Endothelial cell of umbilical vein (primary cell): ENCODE data around the gene LDLRAD3. TPM values are rescaled to one million over a fixed set of nuclear protein-coding genes. Genes with fewer than 3 reads are reported as not detected.

Source experiments
- BruUV-seq: library from RNA; stranded (reverse); fragments of 400-500 nt; replicated peaks from 2 replicates; lab custom pipeline; 2021; lab: Mats Ljungman, UMichigan
- CTCF ChIA-PET: fragments of 300-600, 350-600 bp; sonication (Branson Sonifier 250); formaldehyde crosslinking; loops from one replicate; lab custom pipeline; 2021; ENCODE audit warnings: antibody characterized with exemption, inconsistent platforms; lab: Charles Lee
- POLR2A ChIA-PET: fragments of 300-600, 350-600 bp; sonication (Branson Sonifier 250); formaldehyde crosslinking; loops from one replicate; lab custom pipeline; 2021; ENCODE audit warnings: antibody characterized with exemption, inconsistent platforms; lab: Charles Lee
- DNase-seq: peaks from one replicate; pipeline ENCODE4 v3.0.0-alpha.2; 2011; ENCODE audit warnings: low read depth, low spot score
- FAIRE-seq: peaks from 2 replicates; lab custom pipeline; 2011; peaks lifted over from hg19 to GRCh38; lab: Jason Lieb, UNC
- H2AFZ ChIP-seq: 2 replicates; pipeline ENCODE4 v1.6.0; 2012; ENCODE audit warnings: low read depth, low read length, control low read depth, inconsistent platforms
- H3K27ac ChIP-seq: 2 replicates; pipeline ENCODE4 v1.5.1; 2011; ENCODE audit warnings: low read depth, mild to moderate bottlenecking, control low read depth, low read length, moderate library complexity; ENCODE audit not compliant: insufficient read depth
- H3K27me3 ChIP-seq, 2 experiments: 2 replicates each; pipeline versions ENCODE4 v1.6.0 to v1.6.1; 2011; ENCODE audit warnings: low read length in 2 of 2, mixed read lengths in 1 of 2; ENCODE audit not compliant: control insufficient read depth in 2 of 2, insufficient read depth in 2 of 2
- H3K36me3 ChIP-seq, 2 experiments: 2 replicates in 1 of 2; 3 replicates in 1 of 2; pipeline ENCODE4 v1.5.1; 2011; ENCODE audit warnings: low read length in 2 of 2, mild to moderate bottlenecking in 1 of 2, moderate library complexity in 1 of 2; ENCODE audit not compliant: control insufficient read depth in 2 of 2, insufficient read depth in 2 of 2; ENCODE audit errors: extremely low read depth in 1 of 2
- H3K4me1 ChIP-seq: 3 replicates; pipeline ENCODE4 v1.5.1; 2011; ENCODE audit warnings: mild to moderate bottlenecking, low read length; ENCODE audit not compliant: control insufficient read depth, insufficient read depth; ENCODE audit errors: extremely low read depth
- H3K4me2 ChIP-seq: 2 replicates; pipeline ENCODE4 v1.6.1; 2011; ENCODE audit warnings: low read length, control low read depth, mixed read lengths; ENCODE audit not compliant: insufficient read depth
- H3K4me3 ChIP-seq, 3 experiments: fragments of 200-600 bp in 1 of 3; sonication (generic), shearing (Covaris generic) in 1 of 3; replicated peaks in 1 of 3; 2 replicates each; pipeline ENCODE4 v1.5.1; 2011 to 2016; ENCODE audit warnings: control low read depth in 3 of 3, low read length in 3 of 3, mild to moderate bottlenecking in 2 of 3, inconsistent platforms in 1 of 3, low read depth in 1 of 3, moderate library complexity in 1 of 3; ENCODE audit not compliant: insufficient read depth in 1 of 3
- H3K79me2 ChIP-seq: 2 replicates; pipeline ENCODE4 v1.6.0; 2012; ENCODE audit warnings: low read length, inconsistent platforms; ENCODE audit not compliant: control insufficient read depth, insufficient read depth
- H3K9ac ChIP-seq: replicated peaks from 2 replicates; pipeline ENCODE3; 2011; ENCODE audit warnings: low read length, control low read depth; ENCODE audit not compliant: insufficient read depth; ENCODE audit errors: extremely low read depth
- H3K9me1 ChIP-seq: replicated peaks from 3 replicates; pipeline ENCODE4 v1.6.0; 2011; ENCODE audit warnings: mild to moderate bottlenecking, low read length; ENCODE audit not compliant: control insufficient read depth, insufficient read depth; ENCODE audit errors: extremely low read depth
- H3K9me3 ChIP-seq: replicated peaks from 2 replicates; pipeline ENCODE4 v1.5.1; 2012; ENCODE audit warnings: low read length, inconsistent platforms; ENCODE audit not compliant: control insufficient read depth, insufficient read depth
- H4K20me1 ChIP-seq: replicated peaks from 2 replicates; pipeline ENCODE3; 2011; ENCODE audit warnings: mild to moderate bottlenecking, low read length; ENCODE audit not compliant: control insufficient read depth, insufficient read depth; ENCODE audit errors: extremely low read depth
- CTCF ChIP-seq, 2 donors: IDR thresholded peaks; 1 replicate in 1 of 2; 2 replicates in 1 of 2; pipeline ENCODE4 v1.5.1; 2011; ENCODE audit warnings: low read length in 2 of 2, mild to moderate bottlenecking in 2 of 2, moderate library complexity in 2 of 2, control low read depth in 1 of 2, inconsistent platforms in 1 of 2, low read depth in 1 of 2; ENCODE audit not compliant: insufficient read depth in 1 of 2; ENCODE audit errors: extremely low read depth in 1 of 2
- FOS ChIP-seq: IDR thresholded peaks from 2 replicates; pipeline ENCODE4 v1.6.1; 2011; ENCODE audit warnings: mild to moderate bottlenecking, low read length, moderate library complexity, borderline replicate concordance; ENCODE audit not compliant: insufficient read depth
- GATA2 ChIP-seq: IDR thresholded peaks from 2 replicates; pipeline ENCODE4 v1.7.0; 2011; ENCODE audit warnings: low read depth, mild to moderate bottlenecking, moderate library complexity, mixed read lengths, low read length; ENCODE audit not compliant: insufficient read length, insufficient read depth
- JUN ChIP-seq: IDR thresholded peaks from 2 replicates; pipeline ENCODE4 v1.6.1; 2011; ENCODE audit warnings: borderline replicate concordance, low read depth; ENCODE audit not compliant: insufficient read length, insufficient read depth
- POLR2A ChIP-seq: IDR thresholded peaks from 2 replicates; pipeline ENCODE4 v1.6.1; 2012; ENCODE audit warnings: low read depth, mild to moderate bottlenecking, control low read depth, low read length
- POLR2AphosphoS5 ChIP-seq: IDR thresholded peaks from 2 replicates; pipeline ENCODE4 v1.6.1; 2012; ENCODE audit warnings: low read depth, mild to moderate bottlenecking, control low read depth, low read length, moderate library complexity; ENCODE audit not compliant: insufficient read depth
- dilution Hi-C: fragments of 300-500 bp; cut with MboI; formaldehyde crosslinking; loops from one replicate; pipeline ENCODE4 v1.15.0; 2019; ENCODE audit warnings: low sequenced_read_pairs; ENCODE audit not compliant: extremely low pct_ligation_motif_present
- intact Hi-C: fragments of 100-400 bp; cut with micrococcal nuclease; formaldehyde crosslinking; loops from one replicate; pipeline ENCODE4 v1.10.0; 2022
- polyA plus RNA-seq, 4 experiments: library from polyadenylated mRNA; depleted of rRNA in 3 of 4; stranded (reverse) in 3 of 4; unstranded in 1 of 4; fragments of >200 nt; gene quantifications; 2 replicates each; pipeline versions ENCODE4 v1.2.1 to v1.2.3, GENCODE V29; 2011 to 2012; ENCODE audit warnings: missing spikeins in 1 of 4
- total RNA-seq: library from RNA; stranded (reverse); gene quantifications from 2 replicates; pipeline ENCODE4 v1.2.3, GENCODE V29; 2021

LDLRAD3 gene
- total and polyA plus RNA-seq, 2 donors (not counting 3 experiments of a cell fraction or from before 2014, with no cell fraction given), result 17.9 to 25.1 TPM

GRCh38 chr11:35909511-35910265 is 34.2 kb upstream of the LDLRAD3 start:
- no peak overlapping the region for H3K9ac ChIP-seq
- no peak overlapping the region for H2AFZ ChIP-seq
- H3K36me3 ChIP-seq, result no peaks in the 10 kb centered on the region
- H3K4me3 ChIP-seq, result no peak overlapping the region
- ChIA-PET POLR2A (no interaction called here), CTCF (interaction anchor here (0.9 to 3.4 kb wide), 2 partner anchors 17 to 88 kb away, joined by 3 to 19 read pairs; no protein-coding TSS in a partner anchor)
- intact Hi-C loops, result loop anchor here (5.0 to 10.0 kb wide), 2 partner anchors 95 to 223 kb away; no protein-coding TSS in a partner anchor
- H3K9me1 ChIP-seq, result no peaks in the 10 kb centered on the region
- DNase-seq (peak; percentile 74), FAIRE-seq (no peak)
- no peaks in the 10 kb centered on the region for H3K79me2 ChIP-seq
- no peak for TF ChIP-seq GATA2
- TF ChIP-seq CTCF (IDR thresholded peaks at IDR 0.05; ENCODE audit: extremely low read depth in 1 of 2, insufficient read depth in 1 of 2, low read depth in 1 of 2, low read length in 2 of 2), result no peak
- no peak for TF ChIP-seq FOS
- no peak for TF ChIP-seq POLR2A
- no peak for TF ChIP-seq POLR2AphosphoS5
- TF ChIP-seq JUN, result no peak
- dilution Hi-C loops, result no loop called here
- H3K27me3 ChIP-seq, result no peaks in the 10 kb centered on the region
- H3K4me2 ChIP-seq, result no peak overlapping the region
- H3K4me1 ChIP-seq, result peaks cover 26% of the 10 kb centered on the region
- no peak overlapping the region for H3K27ac ChIP-seq
- BruUV-seq, result no TSS peak
- no peaks in the 10 kb centered on the region for H3K9me3 ChIP-seq
- no peaks in the 10 kb centered on the region for H4K20me1 ChIP-seq
